SHP77 treated with DMSO at 0.1 percent for 48 hours (cell line): ENCODE results near the gene TOM1L1.
A peak's percentile ranks its signal among the peaks of the same experiment; 100 is the strongest.

ENCODE experiments used
- DNase-seq: peaks from one replicate; lab custom pipeline; 2025; lab: John Stamatoyannopoulos, UW

The TOM1L1 gene

GRCh38 chr17:54992797-54993639 lies 92.4 kb downstream of the TOM1L1 start:
- DNase-seq: peak; percentile 65

- DNase-seq: no peak
Measured at GRCh38 chr17:54996441-54996840, 95.8 kb downstream of the TOM1L1 start.

- no peak for DNase-seq
Measured at GRCh38 chr17:55002458-55002857, 101.8 kb downstream of the TOM1L1 start.

DNA sequence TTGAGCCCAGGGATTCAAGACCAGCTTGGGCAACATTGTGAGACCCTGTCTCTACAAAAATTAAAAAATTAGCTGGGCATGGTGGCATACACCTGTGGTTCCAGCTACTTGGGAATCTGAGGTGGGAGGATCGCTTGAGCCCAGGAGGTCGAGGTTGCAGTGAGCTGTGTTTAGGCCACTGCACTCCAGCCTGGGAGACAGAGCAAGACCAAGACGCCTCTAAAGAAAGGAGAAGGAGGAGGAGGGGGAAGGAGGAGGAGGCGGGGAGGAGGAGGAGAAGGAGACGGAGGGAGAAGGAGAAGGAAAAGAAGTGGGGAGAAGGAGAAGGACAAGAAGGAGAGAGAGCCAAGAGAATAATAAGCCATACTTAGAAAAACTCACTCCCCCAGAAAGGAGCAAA lies 103.8 kb downstream of the TOM1L1 start:
- no peak for DNase-seq

GRCh38 chr17:55005520-55005919 lies 104.9 kb downstream of the TOM1L1 start:
- DNase-seq: no peak
